ENCODE results near the gene TAOK3.
"Not testable (repeated sequence)": the region's sequence is repeated elsewhere in the genome, so short reads cannot be mapped to it uniquely, and the experiment has no call there.

TAOK3 gene

GRCh38 chr12:118137148-118137678, 235.5 kb downstream of the TAOK3 start:
- DNase-seq (ENCODE audit: low read depth): no peak

GRCh38 chr12:118136559-118137003, 236.1 kb downstream of the TAOK3 start:
- DNase-seq (ENCODE audit: low read depth): peak; percentile 33

- DNase-seq (ENCODE audit: low read depth): peak; percentile 94
Measured at GRCh38 chr12:118135788-118136558, 236.7 kb downstream of the TAOK3 start, which contains the start of gene PEBP1. Gene PEBP1 (plus strand): TSS chr12:118136124. CDS start chr12:118136210, 86 bp downstream.

GRCh38 chr12:118129436-118129835, 243.3 kb downstream of the TAOK3 start:
- DNase-seq (ENCODE audit: low read depth): not testable (repeated sequence)

GRCh38 chr12:118127867-118128266, 244.8 kb downstream of the TAOK3 start:
- no peak for DNase-seq (ENCODE audit: low read depth)

- no peak for DNase-seq (ENCODE audit: low read depth)
Measured at GRCh38 chr12:118126119-118126757, 246.5 kb downstream of the TAOK3 start.

GRCh38 chr12:118125743-118126118, 247.0 kb downstream of the TAOK3 start:
- no peak for DNase-seq (ENCODE audit: low read depth)

- DNase-seq (ENCODE audit: low read depth): no peak
Measured at GRCh38 chr12:118124333-118124874, 248.3 kb downstream of the TAOK3 start.

GRCh38 chr12:118122264-118122663, 250.4 kb downstream of the TAOK3 start:
- DNase-seq (ENCODE audit: low read depth): no peak

- peak; percentile 56 for DNase-seq (ENCODE audit: low read depth)
Measured at GRCh38 chr12:118120579-118121363, 251.9 kb downstream of the TAOK3 start.

GRCh38 chr12:118119449-118119879, 253.2 kb downstream of the TAOK3 start:
- DNase-seq (ENCODE audit: low read depth): no peak

- no peak for DNase-seq (ENCODE audit: low read depth)
Measured at GRCh38 chr12:118109088-118109487, 263.6 kb downstream of the TAOK3 start.

- no peak for DNase-seq (ENCODE audit: low read depth)
Measured at GRCh38 chr12:118107694-118108093, 265.0 kb downstream of the TAOK3 start.

- DNase-seq (ENCODE audit: low read depth): no peak
Measured at GRCh38 chr12:118107011-118107410, 265.7 kb downstream of the TAOK3 start.

GRCh38 chr12:118103601-118104382, 268.9 kb downstream of the TAOK3 start, which contains the start of gene VSIG10:
Gene VSIG10 (minus strand): TSS chr12:118104011. CDS start chr12:118103671, 340 bp downstream.
- peak; percentile 15 for DNase-seq (ENCODE audit: low read depth)

- DNase-seq (ENCODE audit: low read depth): no peak
Measured at GRCh38 chr12:118103201-118103600, 269.5 kb downstream of the TAOK3 start.

GRCh38 chr12:118102609-118103008, 270.1 kb downstream of the TAOK3 start:
- no peak for DNase-seq (ENCODE audit: low read depth)

- no peak for DNase-seq (ENCODE audit: low read depth)
Measured at GRCh38 chr12:118102070-118102469, 270.6 kb downstream of the TAOK3 start.

- no peak for DNase-seq (ENCODE audit: low read depth)
Measured at GRCh38 chr12:118101051-118101450, 271.7 kb downstream of the TAOK3 start.
